GM19025 (cell line): ENCODE data around the gene TADA2A.

Source experiments
- ATAC-seq: cut with Tn5 transposase; IDR thresholded peaks from one replicate; pipeline ENCODE4 v1.9.1; 2021; ENCODE audit warnings: mild to moderate bottlenecking, low read depth, moderate library complexity; ENCODE audit not compliant: unreplicated experiment

Gene TADA2A

GRCh38 chr17:37519251-37519985, 112.7 kb downstream of the TADA2A start:
- ATAC-seq = no peak

GRCh38 chr17:37520174-37520573, 113.5 kb downstream of the TADA2A start:
- no peak for ATAC-seq

DNA sequence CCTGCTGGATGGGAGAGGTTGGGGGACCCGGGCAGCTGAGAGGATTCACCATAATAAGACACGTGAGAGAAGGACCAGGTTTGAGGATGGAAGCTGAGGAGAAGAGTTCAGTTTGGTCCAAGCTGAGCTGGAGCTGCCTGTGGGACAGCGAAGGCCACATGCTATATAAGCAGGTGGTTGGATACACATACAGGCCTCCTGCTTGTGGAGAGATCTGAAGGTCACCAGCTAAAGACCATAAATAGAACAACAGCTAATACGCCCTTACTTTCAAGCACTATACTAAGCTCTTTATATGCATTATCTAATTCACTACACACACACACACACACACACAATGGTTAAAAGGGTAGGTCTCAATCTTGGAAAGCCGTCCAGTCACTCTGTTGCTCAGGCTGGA, 115.1 kb downstream of the TADA2A start:
- ATAC-seq = no peak

GRCh38 chr17:37523715-37524219, 117.1 kb downstream of the TADA2A start:
- ATAC-seq = no peak

GRCh38 chr17:37527249-37527851, 120.7 kb downstream of the TADA2A start:
- ATAC-seq = no peak
